ENCODE results near the gene AVPR2. TPM values are rescaled to one million over a fixed set of nuclear protein-coding genes. Genes with fewer than 3 reads are reported as not detected.

AVPR2 gene
- total RNA-seq = 1 to 10 TPM in 1 of 2 donors, under 1 TPM in 1; 0.98 to 2.5 TPM
- polyA plus RNA-seq = under 1 TPM; 0.51 to 0.70 TPM
- long read RNA-seq, donor 1, partial matches to known transcripts = 0 of 2 reads
- long read RNA-seq, donor 1, other reads (novel, unspliced or antisense) = 0 of 2 reads
- long read RNA-seq, donor 2, partial matches to known transcripts = 0 of 1 reads
- long read RNA-seq, donor 2, other reads (novel, unspliced or antisense) = 0 of 1 reads
- long read RNA-seq, donor 3 = 0 reads
- long read RNA-seq, donor 4 = 0 reads
- long read RNA-seq, donor 5 = 0 reads

GRCh38 chrX:153903991-153904957 lies at the start of gene AVPR2:
Gene AVPR2, plus strand, starts transcription at chrX:153904673. Its CDS starts 473 bp downstream, at chrX:153905146.
- Histone ChIP-seq H3K27ac (ENCODE audit: low read depth in 1 of 2, low read length in 1 of 2) (peak within 1 kb of the TSS; percentile 32 to 49), H3K4me3 (no peak within 1 kb of the TSS), H3K9ac (ENCODE audit: insufficient read depth in 1 of 2, low read length in 2 of 2) (no peak within 1 kb of the TSS), H3K27me3 (ENCODE audit: control insufficient read depth in 3 of 3, insufficient read depth in 3 of 3, low read length in 2 of 3) (peaks cover 2 to 7% (median 5%) of the 10 kb centered on the region in 3 donors), H3K9me3 (ENCODE audit: control insufficient read depth in 4 of 4, insufficient read depth in 3 of 4, low read length in 3 of 4) (peaks cover 0 to 10% (median 0%) of the 10 kb centered on the region in 4 donors), H3K36me3 (ENCODE audit: control insufficient read depth in 4 of 4, insufficient read depth in 4 of 4, low read length in 4 of 4) (no peaks in the 10 kb centered on the region), H3K4me1 (ENCODE audit: control insufficient read depth in 5 of 5, insufficient read depth in 5 of 5, low read length in 5 of 5) (peaks cover 0 to 16% (median 0%) of the 10 kb centered on the region in 5 donors)
- DNase-seq (no peak), ATAC-seq (ENCODE audit: insufficient read depth, low FRiP score) (no peak)
- no peak for TF ChIP-seq CTCF (IDR thresholded peaks at IDR 0.05; ENCODE audit: control extremely low read depth, extremely low read depth)
- 33 to 53% methylated on average over 13 to 26 of the region's 26 CpGs for WGBS, 2 donors

GRCh38 chrX:153854702-153855101 lies 49.8 kb upstream of the AVPR2 start:
- WGBS, 2 donors = 72 to 79% methylated on average over 9 of the region's 9 CpGs
- peaks cover 0 to 4% (median 0%) of the 10 kb centered on the region in 4 donors for H3K9me3 ChIP-seq (ENCODE audit: control insufficient read depth in 4 of 4, insufficient read depth in 3 of 4, low read length in 3 of 4)
- no peaks in the 10 kb centered on the region for H3K4me1 ChIP-seq (ENCODE audit: control insufficient read depth in 5 of 5, insufficient read depth in 5 of 5, low read length in 5 of 5)
- H3K27ac ChIP-seq (ENCODE audit: low read depth in 1 of 2, low read length in 1 of 2) = no peak overlapping the region
- DNase-seq = no peak
- no peak overlapping the region for H3K9ac ChIP-seq (ENCODE audit: insufficient read depth in 1 of 2, low read length in 2 of 2)
- peaks cover 9 to 24% (median 12%) of the 10 kb centered on the region in 3 donors for H3K27me3 ChIP-seq (ENCODE audit: control insufficient read depth in 3 of 3, insufficient read depth in 3 of 3, low read length in 2 of 3)
- H3K4me3 ChIP-seq = no peak overlapping the region
- no peaks in the 10 kb centered on the region for H3K36me3 ChIP-seq (ENCODE audit: control insufficient read depth in 4 of 4, insufficient read depth in 4 of 4, low read length in 4 of 4)
- ATAC-seq (ENCODE audit: insufficient read depth, low FRiP score) = no peak
- TF ChIP-seq CTCF (IDR thresholded peaks at IDR 0.05; ENCODE audit: control extremely low read depth, extremely low read depth) = no peak

GRCh38 chrX:153857348-153857903 lies 47.0 kb upstream of the AVPR2 start:
- DNase-seq = no peak
- H3K4me1 ChIP-seq (ENCODE audit: control insufficient read depth in 5 of 5, insufficient read depth in 5 of 5, low read length in 5 of 5) = no peaks in the 10 kb centered on the region
- peaks cover 7 to 22% (median 12%) of the 10 kb centered on the region in 3 donors for H3K27me3 ChIP-seq (ENCODE audit: control insufficient read depth in 3 of 3, insufficient read depth in 3 of 3, low read length in 2 of 3)
- peaks cover 0 to 4% (median 0%) of the 10 kb centered on the region in 4 donors for H3K9me3 ChIP-seq (ENCODE audit: control insufficient read depth in 4 of 4, insufficient read depth in 3 of 4, low read length in 3 of 4)
- H3K36me3 ChIP-seq (ENCODE audit: control insufficient read depth in 4 of 4, insufficient read depth in 4 of 4, low read length in 4 of 4) = no peaks in the 10 kb centered on the region
- ATAC-seq (ENCODE audit: insufficient read depth, low FRiP score) = no peak
- no peak overlapping the region for H3K27ac ChIP-seq (ENCODE audit: low read depth in 1 of 2, low read length in 1 of 2)
- no peak overlapping the region for H3K9ac ChIP-seq (ENCODE audit: insufficient read depth in 1 of 2, low read length in 2 of 2)
- H3K4me3 ChIP-seq = no peak overlapping the region
- WGBS, 2 donors = 73 to 83% methylated on average over 1 to 2 of the region's 2 CpGs
- TF ChIP-seq CTCF (IDR thresholded peaks at IDR 0.05; ENCODE audit: control extremely low read depth, extremely low read depth) = no peak

Data from lung (tissue), 16 donors.